ENCODE results near the gene CST11.

CST11 gene

GRCh38 chr20:23482138-23482537, 29.5 kb upstream of the CST11 start:
- H3K4me3 ChIP-seq (replicated peaks; ENCODE audit: insufficient read depth, low read length) = no peak overlapping the region
- TF ChIP-seq GABPA (IDR thresholded peaks at IDR 0.05; ENCODE audit: low read depth) (no peak), POLR2AphosphoS5 (IDR thresholded peaks at IDR 0.05; ENCODE audit: low read depth) (no peak), SPI1 (IDR thresholded peaks at IDR 0.05; ENCODE audit: borderline replicate concordance, low read depth) (no peak), CTCF (IDR thresholded peaks at IDR 0.05; ENCODE audit: insufficient read depth, low read length) (no peak), REST (IDR thresholded peaks at IDR 0.05; ENCODE audit: insufficient replicate concordance, low read depth) (no peak)
- DNase-seq (ENCODE audit: low read depth in 1 of 2, low spot score in 1 of 2) = no peak

GRCh38 chr20:23479043-23479442, 26.4 kb upstream of the CST11 start:
- H3K4me3 ChIP-seq (replicated peaks; ENCODE audit: insufficient read depth, low read length) = no peak overlapping the region
- no peak for DNase-seq (ENCODE audit: low read depth in 1 of 2, low spot score in 1 of 2)

More at GRCh38 chr20:23482138-23482537, 29.5 kb upstream of the CST11 start:
- Histone ChIP-seq H3K27ac (replicated peaks) (no peak overlapping the region), H3K27me3 (ENCODE audit: insufficient read depth, poor library complexity, severe bottlenecking) (peaks cover 6% of the 10 kb centered on the region)

GRCh38 chr20:23477223-23477622, 24.5 kb upstream of the CST11 start:
- TF ChIP-seq CTCF (IDR thresholded peaks at IDR 0.05; ENCODE audit: insufficient read depth, low read length) = no peak
- TF ChIP-seq POLR2AphosphoS5 (IDR thresholded peaks at IDR 0.05; ENCODE audit: low read depth) = no peak
- no peak for TF ChIP-seq SPI1 (IDR thresholded peaks at IDR 0.05; ENCODE audit: borderline replicate concordance, low read depth)
- TF ChIP-seq GABPA (IDR thresholded peaks at IDR 0.05; ENCODE audit: low read depth) = no peak
- no peak for TF ChIP-seq REST (IDR thresholded peaks at IDR 0.05; ENCODE audit: insufficient replicate concordance, low read depth)
- Histone ChIP-seq H3K27me3 (ENCODE audit: insufficient read depth, poor library complexity, severe bottlenecking) (no peaks in the 10 kb centered on the region), H3K27ac (replicated peaks) (no peak overlapping the region), H3K4me3 (replicated peaks; ENCODE audit: insufficient read depth, low read length) (no peak overlapping the region)
- DNase-seq (ENCODE audit: low read depth in 1 of 2, low spot score in 1 of 2) = no peak

More at GRCh38 chr20:23479043-23479442, 26.4 kb upstream of the CST11 start:
- Histone ChIP-seq H3K27ac (replicated peaks) (no peak overlapping the region), H3K27me3 (ENCODE audit: insufficient read depth, poor library complexity, severe bottlenecking) (peaks cover under 1% of the 10 kb centered on the region)
- TF ChIP-seq GABPA (IDR thresholded peaks at IDR 0.05; ENCODE audit: low read depth) (no peak), SPI1 (IDR thresholded peaks at IDR 0.05; ENCODE audit: borderline replicate concordance, low read depth) (no peak), CTCF (IDR thresholded peaks at IDR 0.05; ENCODE audit: insufficient read depth, low read length) (no peak), REST (IDR thresholded peaks at IDR 0.05; ENCODE audit: insufficient replicate concordance, low read depth) (no peak), POLR2AphosphoS5 (IDR thresholded peaks at IDR 0.05; ENCODE audit: low read depth) (no peak)

Data from HL-60 (cell line).